ENCODE data around the gene PPP1R26.
"Not testable (repeated sequence)": the region's sequence is repeated elsewhere in the genome, so short reads cannot be mapped to it uniquely, and the experiment has no call there.

PPP1R26 gene, protein sequence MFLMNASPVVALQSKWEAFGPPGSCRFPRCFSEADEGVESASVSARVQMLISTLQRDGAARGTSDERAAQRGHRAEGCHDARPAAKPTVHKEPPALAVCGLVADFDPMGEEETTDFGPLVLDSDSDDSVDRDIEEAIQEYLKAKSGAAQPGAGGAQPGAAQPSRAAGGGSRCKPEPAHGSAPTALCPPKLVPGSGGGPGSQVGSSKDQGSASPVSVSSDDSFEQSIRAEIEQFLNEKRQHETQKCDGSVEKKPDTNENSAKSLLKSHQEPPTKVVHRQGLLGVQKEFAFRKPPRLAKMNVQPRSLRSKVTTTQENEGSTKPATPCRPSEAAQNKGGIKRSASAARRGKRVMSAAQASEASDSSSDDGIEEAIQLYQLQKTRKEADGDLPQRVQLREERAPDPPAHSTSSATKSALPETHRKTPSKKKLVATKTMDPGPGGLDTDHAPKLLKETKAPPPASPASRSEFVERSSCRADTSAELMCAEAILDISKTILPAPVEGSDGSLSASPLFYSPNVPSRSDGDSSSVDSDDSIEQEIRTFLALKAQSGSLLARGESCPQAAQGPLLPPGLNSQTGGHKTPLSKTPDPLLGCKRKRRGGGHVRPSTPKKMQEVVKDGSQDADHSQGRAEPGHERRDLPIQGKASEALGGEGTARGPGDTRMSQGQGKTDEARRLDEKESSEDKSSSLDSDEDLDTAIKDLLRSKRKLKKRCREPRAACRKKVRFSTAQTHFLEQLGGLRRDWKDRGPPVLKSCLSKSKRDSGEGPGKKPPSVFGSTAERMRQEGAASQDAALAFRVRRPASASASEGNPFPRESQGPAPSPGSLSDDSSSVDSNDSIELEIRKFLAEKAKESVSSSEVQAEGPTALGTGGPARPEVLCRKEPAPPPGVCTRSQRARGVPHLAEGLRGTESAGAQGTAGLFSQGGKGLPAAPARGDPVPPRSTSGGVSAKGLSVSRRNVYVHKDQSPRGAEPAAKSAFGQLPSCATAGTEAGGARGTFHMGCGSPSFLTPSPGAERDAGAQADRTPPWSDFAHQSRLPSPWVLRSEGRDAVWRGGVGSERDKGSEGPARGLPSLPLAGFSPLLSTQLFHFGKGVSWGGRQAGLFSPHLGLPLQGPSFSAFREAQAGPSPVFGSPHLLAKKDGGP (N-terminal part only)

DNA sequence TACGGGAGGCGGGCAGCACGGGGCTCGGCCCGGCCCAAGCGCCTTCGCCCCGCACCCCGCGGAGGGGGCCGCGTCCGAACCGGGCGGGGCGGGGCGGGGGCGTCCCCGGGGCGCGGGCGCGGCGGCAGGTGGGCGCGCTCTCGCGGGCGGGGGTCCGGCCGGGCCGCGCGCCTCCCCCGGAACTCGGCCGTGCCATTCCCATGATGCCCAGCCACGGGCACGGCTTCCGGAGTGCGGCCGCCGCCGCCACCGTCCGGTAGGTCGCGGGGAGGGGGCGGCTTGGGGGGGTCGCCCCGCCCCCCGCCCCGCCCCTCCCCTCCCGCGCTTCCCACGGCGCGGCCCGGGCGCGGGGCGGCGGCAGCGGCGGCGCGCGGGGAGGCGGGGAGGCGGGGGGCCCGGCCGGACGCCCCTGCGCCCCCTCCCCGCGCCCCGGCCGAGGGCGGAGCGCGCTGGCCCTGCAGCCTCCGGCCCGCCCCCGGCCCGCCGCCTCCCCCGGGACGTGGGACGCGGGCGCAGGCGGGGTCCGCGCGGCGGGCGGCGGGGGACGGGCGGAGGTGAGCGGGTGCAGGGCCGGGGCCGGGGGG is at the start of gene PPP1R26:
Gene PPP1R26 (plus strand): TSS at position 314 of the 584 bp plus-strand sequence. CDS start 4,729 bp downstream, outside the sequence.
- no peak for DNase-seq

DNA sequence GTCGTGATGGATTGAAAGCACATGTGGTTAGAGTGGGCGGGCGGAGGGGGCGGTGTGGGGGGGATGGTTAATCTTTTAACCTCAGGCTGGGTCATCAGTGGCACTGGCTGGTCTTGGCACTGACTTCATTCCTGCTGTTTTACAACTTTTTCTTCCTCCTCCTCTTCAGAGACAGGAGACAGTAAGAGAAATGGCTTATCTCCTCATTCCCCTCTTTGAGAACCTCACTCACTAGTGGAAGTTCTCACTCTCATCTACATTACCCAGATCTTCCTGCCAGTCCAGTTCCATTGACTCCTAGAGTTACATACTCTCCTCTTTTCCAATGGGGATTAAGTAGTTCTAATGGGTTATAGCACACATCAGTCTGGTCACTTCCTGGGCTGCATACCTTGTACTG is 42.3 kb upstream of the PPP1R26 start:
- DNase-seq = no peak

DNA sequence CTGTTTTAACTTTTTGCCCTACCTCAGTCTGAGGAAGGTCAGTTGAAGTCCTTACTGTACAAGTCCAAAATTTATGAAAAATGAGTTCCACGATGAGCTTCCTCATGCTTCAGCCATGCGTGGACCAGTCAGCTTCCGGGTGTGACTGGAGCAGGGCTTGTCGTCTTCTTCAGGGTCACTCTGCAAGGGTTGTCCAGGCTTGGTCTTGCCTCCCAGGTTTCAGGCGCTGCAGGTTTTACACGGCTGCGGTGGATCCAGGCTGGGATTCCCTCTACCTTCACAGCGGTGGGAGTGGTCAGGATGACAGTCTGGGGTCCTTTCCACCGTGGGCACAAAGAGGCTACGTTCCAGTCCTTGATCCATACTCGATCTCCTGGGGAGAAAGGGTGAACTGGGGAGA is 41.9 kb upstream of the PPP1R26 start:
- DNase-seq = not testable (repeated sequence)

DNA sequence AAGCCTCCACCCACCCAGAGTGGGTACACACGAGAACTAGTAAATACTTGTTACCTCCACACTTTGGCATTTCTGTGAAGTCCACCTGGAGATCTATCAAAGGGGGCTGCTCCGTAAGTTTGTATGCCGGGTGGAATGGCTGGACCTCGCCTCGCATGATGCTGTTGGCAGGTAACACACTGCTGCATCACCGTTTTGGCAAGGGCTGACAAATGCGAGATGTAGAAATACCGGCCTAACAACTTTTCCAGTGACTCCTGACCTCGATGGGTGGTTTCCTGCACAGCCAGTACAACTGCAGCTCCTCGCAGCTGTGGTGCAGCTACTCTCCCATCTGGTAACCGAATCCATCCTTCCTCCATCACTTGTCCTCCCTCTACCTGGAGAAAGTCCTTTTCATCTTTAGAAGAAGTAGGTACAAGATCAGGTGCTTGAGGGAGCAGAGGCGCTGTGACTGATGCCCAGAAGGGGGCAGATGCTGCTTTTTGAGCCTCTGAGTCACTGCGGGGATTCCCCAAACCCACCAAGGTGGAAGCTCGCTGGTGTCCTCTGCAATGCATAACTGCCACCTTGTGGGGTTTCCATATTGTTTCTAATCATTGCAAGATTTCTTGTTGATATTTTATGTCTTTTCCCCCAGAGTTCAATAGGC is 40.9 kb upstream of the PPP1R26 start:
- not testable (repeated sequence) for DNase-seq

DNA sequence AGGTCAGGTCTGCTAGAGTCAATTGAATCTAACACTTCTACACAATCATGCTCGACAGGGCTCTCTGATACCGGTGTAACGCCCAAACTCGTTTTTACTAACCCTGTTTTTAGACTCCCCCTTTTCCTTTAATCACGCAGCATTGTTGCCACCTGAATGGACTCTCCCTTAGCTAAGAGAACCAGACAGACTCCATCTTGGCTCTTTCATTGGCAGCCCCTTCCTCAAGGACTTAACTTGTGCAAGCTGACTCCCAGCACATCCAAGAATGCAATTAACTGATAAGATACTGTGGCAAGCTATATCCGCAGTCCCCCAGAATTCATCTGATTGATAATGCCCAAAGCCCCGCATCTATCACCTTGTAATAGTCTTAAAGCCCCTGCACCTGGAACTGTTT is 40.1 kb upstream of the PPP1R26 start:
- DNase-seq = not testable (repeated sequence)

DNA sequence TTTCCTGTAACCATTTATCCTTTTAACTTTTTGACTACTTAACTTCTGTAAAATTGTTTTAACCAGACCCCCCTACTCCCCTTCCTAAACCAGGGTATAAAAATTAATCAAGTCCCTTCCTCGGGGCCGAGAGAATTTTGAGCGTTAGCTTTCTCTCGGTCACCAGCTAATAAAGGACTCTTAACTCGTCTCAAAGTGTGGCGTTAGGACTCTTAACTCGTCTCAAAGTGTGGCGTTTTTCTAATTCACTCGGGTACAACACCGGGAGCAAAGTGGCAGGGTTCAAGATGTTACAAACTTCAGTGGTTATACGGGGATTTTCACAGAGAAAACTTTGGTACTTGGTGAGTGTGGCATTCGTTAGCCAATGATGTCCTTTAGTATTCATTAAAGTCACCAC is 39.7 kb upstream of the PPP1R26 start:
- DNase-seq = no peak

DNA sequence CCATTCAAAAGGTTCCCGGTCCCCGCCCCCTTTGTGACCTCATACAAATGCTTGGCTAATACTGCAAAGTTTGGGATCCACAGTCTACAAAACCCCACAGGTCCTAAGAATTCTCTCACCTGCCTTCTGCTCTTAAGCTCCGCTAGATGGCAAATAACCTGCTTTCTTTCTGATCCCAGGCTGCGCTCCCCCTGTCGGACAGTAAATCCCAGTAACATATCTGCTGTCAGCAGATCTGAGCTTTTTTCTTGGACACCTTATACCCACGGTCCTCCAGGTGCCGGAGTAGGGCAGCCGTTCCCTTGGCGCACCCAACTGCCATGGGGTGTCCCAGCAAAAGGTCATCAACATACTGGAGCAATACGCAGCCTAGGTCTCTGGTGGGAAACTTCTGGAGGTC is 39.0 kb upstream of the PPP1R26 start:
- DNase-seq = no peak

DNA sequence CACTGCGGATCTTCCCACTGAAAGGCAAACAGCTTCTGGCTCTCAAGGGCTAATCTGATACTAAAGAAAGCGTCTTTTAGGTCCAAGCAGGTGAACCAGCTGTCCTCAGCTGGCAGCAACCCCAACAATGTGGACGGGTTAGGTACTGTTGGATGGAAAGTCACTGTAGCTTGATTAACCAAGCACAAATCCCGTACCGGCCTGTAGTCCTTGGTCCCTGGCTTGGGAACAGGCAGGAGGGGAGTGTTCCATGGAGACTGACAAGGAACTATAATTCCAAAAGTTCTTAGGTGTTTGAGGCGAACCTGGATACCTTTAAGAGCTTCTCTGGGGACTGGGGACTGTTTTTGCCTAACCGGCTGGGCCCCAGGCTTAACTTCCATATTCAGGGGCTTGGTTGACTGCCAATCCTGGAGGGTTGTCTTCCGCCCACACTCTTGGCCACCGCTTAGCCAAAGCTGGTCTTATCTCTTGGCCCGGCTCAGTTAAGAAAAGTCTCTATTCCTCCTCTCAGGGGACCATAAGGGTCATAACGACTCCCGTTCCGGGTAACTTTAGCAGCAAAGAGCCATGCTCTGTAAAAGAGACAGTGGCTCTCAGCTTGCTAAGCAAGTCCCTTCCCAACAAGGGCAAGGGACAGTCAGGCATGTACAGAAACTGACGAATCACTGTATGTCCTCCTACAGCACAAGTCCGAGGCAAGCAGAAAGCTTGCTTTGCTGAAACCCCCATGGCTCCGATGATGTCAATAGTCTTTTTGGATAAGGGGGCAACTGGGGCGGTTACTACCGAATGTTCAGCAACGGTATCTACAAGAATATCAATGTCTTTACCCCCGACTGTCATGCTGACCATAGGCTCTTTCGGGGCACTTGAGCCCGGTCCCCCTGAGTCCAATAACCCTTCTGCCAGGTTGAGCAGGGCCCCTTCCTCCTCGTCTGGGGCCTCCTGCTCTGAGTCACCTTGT is 38.2 kb upstream of the PPP1R26 start:
- DNase-seq = not testable (repeated sequence)

DNA sequence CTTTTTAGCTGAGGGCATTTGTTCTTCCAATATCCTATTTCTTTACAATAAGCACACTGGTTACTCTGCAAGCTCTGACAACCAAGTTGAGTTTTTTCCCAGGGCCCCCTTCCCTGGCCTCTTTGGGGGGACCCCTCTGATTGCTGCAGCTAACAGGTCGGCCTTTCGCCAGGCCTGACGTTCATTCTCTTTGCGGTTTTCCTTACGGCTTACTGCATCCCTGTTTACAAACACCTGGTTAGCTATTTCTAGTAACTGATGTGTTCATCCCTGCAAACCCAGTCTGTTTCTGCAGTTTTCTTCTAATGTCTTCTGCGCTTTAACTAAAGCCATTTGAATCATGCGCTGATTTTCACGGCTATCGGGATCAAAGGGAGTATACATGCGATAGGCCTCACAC is 37.5 kb upstream of the PPP1R26 start:
- no peak for DNase-seq

DNA sequence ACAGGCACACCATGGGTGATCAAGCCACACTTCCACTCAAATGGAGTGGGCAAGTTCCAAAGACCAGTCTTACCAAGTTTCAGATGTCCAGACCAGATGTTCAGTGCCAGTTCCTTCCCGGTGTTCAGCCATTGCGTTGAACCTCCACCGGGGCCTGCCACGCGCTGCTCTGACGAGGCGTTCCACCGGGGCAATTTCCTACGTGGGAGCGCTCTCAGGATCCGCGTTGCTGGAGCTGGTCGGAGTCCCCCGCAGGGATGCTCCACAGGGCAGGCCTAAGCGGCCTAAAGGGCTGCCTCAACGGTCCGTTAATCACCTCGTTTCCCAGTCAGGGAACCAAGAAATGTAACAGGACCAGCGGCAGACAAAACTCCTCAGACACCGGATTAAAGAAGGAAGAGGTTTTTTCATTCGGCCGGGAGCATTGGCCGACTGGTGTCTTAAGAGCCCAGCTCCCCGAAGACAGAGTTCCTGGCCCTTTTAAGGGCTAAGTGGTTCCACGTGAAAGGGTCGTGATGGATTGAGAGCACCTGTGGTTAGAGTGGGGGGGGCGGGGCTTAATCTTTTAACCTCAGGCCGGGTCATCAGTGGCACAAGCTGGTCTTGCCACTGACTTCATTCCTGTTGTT is 35.7 kb upstream of the PPP1R26 start:
- DNase-seq = no peak

DNA sequence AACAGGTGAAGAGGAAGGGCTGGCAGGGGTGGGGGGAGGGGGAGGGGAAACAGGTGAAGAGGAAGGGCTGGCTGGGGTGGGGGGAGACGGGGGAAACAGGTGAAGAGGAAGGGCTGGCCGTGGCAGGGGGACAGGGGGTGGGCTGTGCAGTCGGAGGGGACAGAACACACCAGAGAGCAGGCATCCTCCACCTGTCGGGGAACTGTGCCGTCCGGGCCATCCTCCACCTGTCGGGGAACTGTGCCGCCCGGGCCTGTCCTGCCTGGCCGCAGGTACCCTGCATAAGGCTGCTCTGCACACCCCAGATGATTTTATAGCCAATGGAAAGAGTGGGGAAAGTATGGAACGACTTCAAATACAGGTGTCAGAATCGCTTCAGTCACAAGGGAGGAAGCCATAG is 32.5 kb upstream of the PPP1R26 start:
- DNase-seq = no peak

DNA sequence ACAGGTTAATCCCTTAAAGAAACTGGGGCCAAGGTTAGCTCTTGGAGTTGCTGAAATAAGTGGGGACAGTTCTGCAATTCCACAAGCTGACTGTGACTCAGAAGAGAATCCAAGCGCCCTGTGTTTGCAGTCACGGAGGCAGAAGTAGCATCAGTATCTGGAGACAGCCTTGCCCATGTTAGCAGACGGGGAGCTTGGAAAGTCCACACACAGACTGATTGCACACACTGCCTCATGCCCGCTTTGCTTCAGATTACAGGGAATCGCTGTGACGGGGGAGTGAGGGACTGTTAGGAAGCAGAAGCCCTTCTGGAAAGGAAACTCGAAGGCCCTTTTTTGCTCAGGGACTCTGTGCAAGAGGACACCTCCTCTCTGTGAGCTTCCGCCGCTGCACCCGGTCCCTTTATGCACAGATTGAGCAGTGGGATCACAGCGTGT is 30.9 kb upstream of the PPP1R26 start:
- DNase-seq = no peak

DNA sequence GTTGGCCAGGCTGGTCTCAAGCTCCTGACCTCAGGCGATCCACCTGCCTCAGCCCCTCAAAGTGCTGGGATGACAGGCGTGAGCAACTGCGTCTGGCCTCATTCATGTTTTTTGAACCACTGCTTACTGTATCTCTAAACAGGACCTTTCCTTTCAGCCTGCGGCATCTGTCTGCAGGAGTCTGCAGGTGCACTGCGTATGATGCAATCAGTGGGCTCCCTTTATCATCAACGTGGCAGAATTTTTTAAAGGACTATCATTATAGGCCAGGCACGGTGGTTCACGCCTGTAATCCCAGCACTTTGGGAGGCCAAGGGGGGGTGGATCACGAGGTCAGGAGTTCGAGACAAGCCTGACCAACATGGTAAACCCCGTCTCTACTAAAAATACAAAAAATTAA is 30.1 kb upstream of the PPP1R26 start:
- not testable (repeated sequence) for DNase-seq

DNA sequence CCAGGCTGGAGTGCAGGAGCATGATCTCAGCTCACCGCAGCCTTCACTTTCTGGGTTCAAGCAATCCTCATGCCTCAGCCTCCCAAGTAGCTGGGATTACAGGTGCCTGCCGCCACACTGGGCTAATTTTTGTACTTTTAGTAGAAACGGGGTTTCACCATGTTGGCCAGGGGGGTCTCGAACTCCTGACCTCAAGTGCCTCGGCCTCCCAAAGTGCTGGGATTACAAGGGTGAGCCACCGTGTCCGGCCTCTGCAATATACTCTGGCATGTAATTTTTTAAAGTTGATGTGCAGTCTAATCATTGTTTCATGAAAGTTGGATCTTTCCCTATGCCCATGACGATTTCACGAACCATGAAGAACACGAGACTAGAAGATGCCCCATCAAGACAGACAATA is 28.6 kb upstream of the PPP1R26 start:
- no peak for DNase-seq

DNA sequence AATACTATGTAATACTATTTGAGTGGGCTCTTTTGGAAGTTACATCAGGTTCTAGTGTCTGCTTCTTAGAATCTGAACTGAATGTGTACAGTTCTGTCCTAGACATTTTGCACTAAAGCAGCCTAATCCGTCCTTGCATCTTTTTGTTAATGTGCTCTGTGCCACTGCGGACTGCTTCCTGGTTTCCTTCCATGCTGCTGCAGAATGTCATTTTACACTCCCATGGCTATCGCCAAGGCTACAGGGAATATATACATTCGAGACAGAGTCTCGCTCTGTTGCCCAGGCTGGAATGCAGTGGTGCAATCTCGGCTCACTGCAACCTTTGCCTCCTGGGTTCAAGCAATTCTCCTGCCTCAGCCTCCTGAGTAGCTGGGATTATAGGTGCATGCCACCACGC is 27.7 kb upstream of the PPP1R26 start:
- DNase-seq = not testable (repeated sequence)

DNA sequence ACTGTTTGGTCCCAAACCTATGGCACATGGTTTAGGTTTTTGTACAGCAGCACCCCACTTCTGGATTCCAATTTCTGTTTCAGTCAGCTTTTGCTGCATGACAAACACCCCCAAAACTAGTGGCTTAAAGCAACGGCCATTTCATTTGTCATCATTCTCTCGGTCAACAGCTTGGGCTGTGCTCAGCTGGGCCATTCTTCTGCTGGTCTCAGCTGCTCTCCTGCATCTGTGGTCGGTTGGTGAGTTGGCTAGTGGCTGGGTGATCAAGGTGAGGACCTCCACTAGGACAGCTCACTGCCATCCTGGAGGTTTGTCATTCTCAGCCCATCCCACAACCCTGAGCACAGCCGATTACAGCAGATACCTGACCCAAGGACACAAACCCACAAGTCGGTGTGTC is 24.8 kb upstream of the PPP1R26 start:
- DNase-seq = no peak

DNA sequence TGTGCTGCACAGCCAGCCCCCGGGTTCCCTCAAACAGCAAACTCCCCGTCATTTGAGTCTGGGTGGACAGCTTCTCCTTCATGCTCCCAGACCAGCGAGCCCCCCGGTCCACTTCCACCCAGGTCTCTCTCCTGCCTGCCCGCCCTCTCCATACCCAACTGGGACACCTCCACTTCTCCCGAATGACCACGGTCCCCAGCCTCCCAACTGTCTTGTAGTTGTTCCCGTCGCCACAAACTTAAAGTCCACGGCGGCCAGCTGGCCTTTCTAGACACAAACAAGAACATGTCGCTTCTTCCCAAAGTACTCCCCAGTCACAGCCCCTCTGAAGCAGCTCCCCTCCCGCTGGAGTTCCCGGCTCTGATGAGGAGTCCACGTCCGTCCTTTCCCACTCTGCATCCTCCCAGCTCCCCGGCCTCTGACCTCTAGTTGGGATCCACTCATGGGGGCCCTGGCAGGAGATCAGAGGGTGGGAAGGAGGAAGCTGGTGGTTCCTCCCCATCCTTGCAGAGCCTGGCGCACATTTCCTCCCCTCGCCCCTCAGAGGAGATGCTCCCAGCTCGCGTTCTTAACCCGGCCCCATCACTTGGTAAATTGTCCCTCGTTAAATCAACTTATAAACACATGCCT is 24.1 kb upstream of the PPP1R26 start:
- no peak for DNase-seq

DNA sequence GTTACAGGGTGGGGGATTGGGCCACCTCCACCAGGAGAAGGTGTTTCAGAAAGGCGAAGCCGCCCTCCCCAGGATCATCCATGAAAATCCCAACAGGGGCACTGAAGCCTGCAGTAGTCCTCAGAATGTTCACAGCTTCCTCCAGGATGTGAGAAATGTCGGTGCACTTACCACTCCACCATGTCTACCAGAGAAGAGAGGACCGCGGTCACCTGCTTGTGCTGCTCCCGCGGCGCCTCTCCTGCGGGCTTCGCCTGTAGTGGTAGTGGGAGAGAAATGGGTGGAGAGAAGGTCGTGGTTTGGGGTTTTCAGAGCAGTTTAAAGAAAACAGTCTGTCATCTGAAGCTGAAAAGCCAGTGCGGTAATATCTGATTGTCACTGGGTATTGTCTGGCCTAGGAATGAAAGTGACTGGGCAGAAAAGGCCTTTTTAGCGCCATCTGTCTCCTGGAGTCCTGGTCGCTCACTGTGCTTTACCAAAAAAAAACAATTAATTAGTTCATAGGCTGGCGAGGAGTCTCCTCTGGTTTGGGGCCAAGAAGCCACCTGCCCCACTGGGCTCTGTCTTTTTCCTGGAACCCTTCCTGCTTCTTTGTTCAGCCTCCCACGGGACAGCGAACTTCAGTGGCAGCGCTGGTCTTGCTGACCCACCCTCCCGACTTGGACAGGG is 23.0 kb upstream of the PPP1R26 start:
- no peak for DNase-seq

DNA sequence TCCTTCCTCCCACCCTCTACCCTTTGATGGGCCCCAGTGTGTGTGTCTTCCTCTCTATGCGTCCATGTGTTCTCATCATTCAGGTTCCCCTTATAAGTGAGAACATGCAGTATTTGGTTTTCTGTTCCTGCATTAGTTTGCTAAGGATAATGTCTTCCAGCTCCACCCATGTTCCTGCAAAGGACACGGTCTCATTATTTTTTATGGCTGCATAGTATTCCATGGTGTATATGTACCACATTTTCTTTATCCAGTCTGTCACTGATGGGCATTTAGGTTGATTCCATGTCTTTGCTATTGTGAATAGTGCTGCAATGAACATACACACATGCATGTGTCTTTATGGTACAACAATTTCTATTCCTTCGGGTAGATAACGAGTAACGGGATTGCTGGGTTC is 21.1 kb upstream of the PPP1R26 start:
- DNase-seq = not testable (repeated sequence)

DNA sequence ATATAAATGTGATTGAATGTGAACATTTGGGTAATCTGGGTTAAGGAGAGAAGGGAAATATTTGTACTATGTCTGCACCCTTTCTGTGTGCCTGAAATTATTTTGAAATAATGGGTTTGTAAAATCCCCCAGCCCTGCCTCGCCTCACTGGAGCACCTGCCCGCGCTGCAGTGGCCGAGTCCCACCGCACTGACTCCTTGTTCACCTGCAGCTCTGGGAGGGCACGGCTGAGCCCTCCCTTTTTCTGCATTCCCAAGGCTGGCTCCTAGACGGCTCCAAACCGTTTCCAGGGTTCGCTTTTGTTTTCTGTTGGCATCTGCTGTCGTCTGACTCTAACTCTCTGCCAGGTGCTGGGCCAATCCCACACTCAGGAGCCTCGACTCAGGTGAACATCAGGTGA is 17.6 kb upstream of the PPP1R26 start:
- DNase-seq = no peak
